Neural cell (in vitro differentiated cells): ENCODE data around the gene UMODL1. TPM values are rescaled to one million over a fixed set of nuclear protein-coding genes. Genes with fewer than 3 reads are reported as not detected.

Source experiments
- H2AFZ ChIP-seq: fragments of 200-600, 300-800 bp; sonication (generic), shearing (Covaris generic); 2 replicates; pipeline ENCODE4 v1.6.0; 2014; ENCODE audit warnings: low read depth, mild to moderate bottlenecking, antibody characterized with exemption, low read length, moderate library complexity
- H3F3A ChIP-seq: fragments of 200-600 bp; shearing (Covaris generic); 2 replicates; pipeline ENCODE4 v1.6.1; 2016; ENCODE audit warnings: mild to moderate bottlenecking, moderate library complexity, mixed read lengths, antibody characterized with exemption, low read length; ENCODE audit not compliant: insufficient read depth, poor library complexity, severe bottlenecking
- H3K27ac ChIP-seq: fragments of 200-600, 300-800 bp; sonication (generic), shearing (Covaris generic); 2 replicates; pipeline ENCODE4 v1.5.1; 2014; ENCODE audit warnings: mild to moderate bottlenecking, low read length, moderate library complexity
- H3K27me3 ChIP-seq: fragments of 300-800, 200-600 bp; sonication (generic), shearing (Covaris generic); 2 replicates; pipeline ENCODE4 v1.6.0; 2014; ENCODE audit warnings: mild to moderate bottlenecking, low read depth, low read length, moderate library complexity; ENCODE audit not compliant: insufficient read depth
- H3K36me3 ChIP-seq: fragments of 300-800, 200-600 bp; sonication (generic), shearing (Covaris generic); 2 replicates; pipeline ENCODE4 v1.5.1; 2014; ENCODE audit warnings: mild to moderate bottlenecking, antibody characterized with exemption, low read length, moderate library complexity; ENCODE audit not compliant: insufficient read depth
- H3K4me2 ChIP-seq: fragments of 300-800, 200-600 bp; sonication (generic), shearing (Covaris generic); 2 replicates; pipeline ENCODE4 v1.6.0; 2014; ENCODE audit warnings: mild to moderate bottlenecking, low read length
- H3K4me3 ChIP-seq: fragments of 300-800, 200-600 bp; sonication (generic), shearing (Covaris generic); 2 replicates; pipeline ENCODE4 v1.5.1; 2014; ENCODE audit warnings: mild to moderate bottlenecking, low read length, moderate library complexity
- H3K79me2 ChIP-seq: fragments of 200-600 bp; shearing (Covaris generic); replicated peaks from 2 replicates; pipeline ENCODE4 v1.6.0; 2014; ENCODE audit warnings: mild to moderate bottlenecking, low read length, moderate library complexity; ENCODE audit not compliant: insufficient read depth
- H3K9ac ChIP-seq: fragments of 300-800, 200-600 bp; sonication (generic), shearing (Covaris generic); 2 replicates; pipeline ENCODE4 v1.6.1; 2016; ENCODE audit warnings: mild to moderate bottlenecking, low read length, mixed read lengths
- H3K9me2 ChIP-seq: fragments of 200-600 bp; shearing (Covaris generic); 2 replicates; pipeline ENCODE4 v1.6.1; 2016; ENCODE audit warnings: mild to moderate bottlenecking, low read length, mixed read lengths; ENCODE audit not compliant: insufficient read depth
- H3K9me3 ChIP-seq: fragments of 200-600, 300-800 bp; sonication (generic), shearing (Covaris generic); 2 replicates; pipeline ENCODE4 v1.6.1; 2016; ENCODE audit warnings: mild to moderate bottlenecking, mixed run types, low read length, moderate library complexity, mixed read lengths
- H4K20me1 ChIP-seq: fragments of 200-600 bp; shearing (Covaris generic); 2 replicates; pipeline ENCODE4 v1.6.1; 2016; ENCODE audit warnings: mild to moderate bottlenecking, mixed run types; ENCODE audit not compliant: insufficient read depth
- EP300 ChIP-seq: fragments of 450-650 bp; conservative IDR thresholded peaks from 2 replicates; pipeline ENCODE4 v1.6.1; 2014; ENCODE audit warnings: antibody characterized with exemption, mild to moderate bottlenecking, moderate library complexity; ENCODE audit not compliant: poor library complexity, severe bottlenecking
- EZH2 ChIP-seq: fragments of 200-600, 300-800 bp; shearing (Covaris generic), sonication (generic); IDR thresholded peaks from 2 replicates; pipeline ENCODE4 v1.6.1; 2014; ENCODE audit warnings: antibody characterized with exemption, low read length, borderline replicate concordance, mild to moderate bottlenecking; ENCODE audit not compliant: insufficient read depth, poor library complexity, severe bottlenecking
- MXI1 ChIP-seq: fragments of 450-650 bp; conservative IDR thresholded peaks from 2 replicates; pipeline ENCODE4 v1.6.1; 2014; ENCODE audit warnings: antibody characterized with exemption, mild to moderate bottlenecking; ENCODE audit not compliant: poor library complexity, severe bottlenecking
- POLR2AphosphoS5 ChIP-seq: IDR thresholded peaks from 2 replicates; pipeline ENCODE4 v1.6.1; 2012
- RAD21 ChIP-seq: fragments of 450-650 bp; conservative IDR thresholded peaks from 2 replicates; pipeline ENCODE4 v1.6.1; 2014; ENCODE audit warnings: antibody characterized with exemption, mild to moderate bottlenecking, moderate library complexity
- SMC3 ChIP-seq: fragments of 450-650 bp; conservative IDR thresholded peaks from 2 replicates; pipeline ENCODE4 v1.6.1; 2014; ENCODE audit warnings: antibody characterized with exemption, mild to moderate bottlenecking, moderate library complexity; ENCODE audit not compliant: poor library complexity
- TAF1 ChIP-seq: IDR thresholded peaks from 2 replicates; pipeline ENCODE4 v1.6.1; 2012; ENCODE audit warnings: low read depth
- polyA plus RNA-seq: library from polyadenylated mRNA; depleted of rRNA; stranded (reverse); fragments of >200 nt; gene quantifications from 2 replicates; pipeline ENCODE4 v1.2.3, GENCODE V29; 2014
- TF ChIP-seq, protein P1 (sequence below): IDR thresholded peaks from 2 replicates; pipeline ENCODE4 v1.6.1; 2012; ENCODE audit warnings: borderline replicate concordance
- TF ChIP-seq, protein P2 (sequence below): fragments of 450-650 bp; IDR thresholded peaks from 2 replicates; pipeline ENCODE4 v1.5.1; 2014; ENCODE audit warnings: antibody characterized with exemption, mild to moderate bottlenecking, moderate library complexity; ENCODE audit not compliant: poor library complexity, severe bottlenecking

UMODL1 gene
- polyA plus RNA-seq, 1 donor from 2014 or later = 0.11 TPM

GRCh38 chr21:42059141-42059540 lies 12.0 kb upstream of the UMODL1 start:
- no peak overlapping the region for H3K27ac ChIP-seq
- no peak overlapping the region for H2AFZ ChIP-seq
- H3K9ac ChIP-seq = no peak overlapping the region
- H3K27me3 ChIP-seq = no peaks in the 10 kb centered on the region
- H3K79me2 ChIP-seq = no peaks in the 10 kb centered on the region
- H3K36me3 ChIP-seq = no peaks in the 10 kb centered on the region
- no peak for TF ChIP-seq RAD21
- TF ChIP-seq, protein P1, sequence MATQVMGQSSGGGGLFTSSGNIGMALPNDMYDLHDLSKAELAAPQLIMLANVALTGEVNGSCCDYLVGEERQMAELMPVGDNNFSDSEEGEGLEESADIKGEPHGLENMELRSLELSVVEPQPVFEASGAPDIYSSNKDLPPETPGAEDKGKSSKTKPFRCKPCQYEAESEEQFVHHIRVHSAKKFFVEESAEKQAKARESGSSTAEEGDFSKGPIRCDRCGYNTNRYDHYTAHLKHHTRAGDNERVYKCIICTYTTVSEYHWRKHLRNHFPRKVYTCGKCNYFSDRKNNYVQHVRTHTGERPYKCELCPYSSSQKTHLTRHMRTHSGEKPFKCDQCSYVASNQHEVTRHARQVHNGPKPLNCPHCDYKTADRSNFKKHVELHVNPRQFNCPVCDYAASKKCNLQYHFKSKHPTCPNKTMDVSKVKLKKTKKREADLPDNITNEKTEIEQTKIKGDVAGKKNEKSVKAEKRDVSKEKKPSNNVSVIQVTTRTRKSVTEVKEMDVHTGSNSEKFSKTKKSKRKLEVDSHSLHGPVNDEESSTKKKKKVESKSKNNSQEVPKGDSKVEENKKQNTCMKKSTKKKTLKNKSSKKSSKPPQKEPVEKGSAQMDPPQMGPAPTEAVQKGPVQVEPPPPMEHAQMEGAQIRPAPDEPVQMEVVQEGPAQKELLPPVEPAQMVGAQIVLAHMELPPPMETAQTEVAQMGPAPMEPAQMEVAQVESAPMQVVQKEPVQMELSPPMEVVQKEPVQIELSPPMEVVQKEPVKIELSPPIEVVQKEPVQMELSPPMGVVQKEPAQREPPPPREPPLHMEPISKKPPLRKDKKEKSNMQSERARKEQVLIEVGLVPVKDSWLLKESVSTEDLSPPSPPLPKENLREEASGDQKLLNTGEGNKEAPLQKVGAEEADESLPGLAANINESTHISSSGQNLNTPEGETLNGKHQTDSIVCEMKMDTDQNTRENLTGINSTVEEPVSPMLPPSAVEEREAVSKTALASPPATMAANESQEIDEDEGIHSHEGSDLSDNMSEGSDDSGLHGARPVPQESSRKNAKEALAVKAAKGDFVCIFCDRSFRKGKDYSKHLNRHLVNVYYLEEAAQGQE = no peak
- TF ChIP-seq, protein P2, sequence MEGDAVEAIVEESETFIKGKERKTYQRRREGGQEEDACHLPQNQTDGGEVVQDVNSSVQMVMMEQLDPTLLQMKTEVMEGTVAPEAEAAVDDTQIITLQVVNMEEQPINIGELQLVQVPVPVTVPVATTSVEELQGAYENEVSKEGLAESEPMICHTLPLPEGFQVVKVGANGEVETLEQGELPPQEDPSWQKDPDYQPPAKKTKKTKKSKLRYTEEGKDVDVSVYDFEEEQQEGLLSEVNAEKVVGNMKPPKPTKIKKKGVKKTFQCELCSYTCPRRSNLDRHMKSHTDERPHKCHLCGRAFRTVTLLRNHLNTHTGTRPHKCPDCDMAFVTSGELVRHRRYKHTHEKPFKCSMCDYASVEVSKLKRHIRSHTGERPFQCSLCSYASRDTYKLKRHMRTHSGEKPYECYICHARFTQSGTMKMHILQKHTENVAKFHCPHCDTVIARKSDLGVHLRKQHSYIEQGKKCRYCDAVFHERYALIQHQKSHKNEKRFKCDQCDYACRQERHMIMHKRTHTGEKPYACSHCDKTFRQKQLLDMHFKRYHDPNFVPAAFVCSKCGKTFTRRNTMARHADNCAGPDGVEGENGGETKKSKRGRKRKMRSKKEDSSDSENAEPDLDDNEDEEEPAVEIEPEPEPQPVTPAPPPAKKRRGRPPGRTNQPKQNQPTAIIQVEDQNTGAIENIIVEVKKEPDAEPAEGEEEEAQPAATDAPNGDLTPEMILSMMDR = no peak
- TF ChIP-seq POLR2AphosphoS5 = no peak
- TF ChIP-seq MXI1 = no peak
- no peak for TF ChIP-seq EZH2
- TF ChIP-seq EP300 = no peak
- TF ChIP-seq SMC3 = no peak
- TF ChIP-seq TAF1 = no peak
- no peaks in the 10 kb centered on the region for H3F3A ChIP-seq
- no peak overlapping the region for H3K4me3 ChIP-seq
- no peaks in the 10 kb centered on the region for H3K9me2 ChIP-seq
- H3K9me3 ChIP-seq = no peaks in the 10 kb centered on the region
- no peak overlapping the region for H3K4me2 ChIP-seq
- no peaks in the 10 kb centered on the region for H4K20me1 ChIP-seq

DNA sequence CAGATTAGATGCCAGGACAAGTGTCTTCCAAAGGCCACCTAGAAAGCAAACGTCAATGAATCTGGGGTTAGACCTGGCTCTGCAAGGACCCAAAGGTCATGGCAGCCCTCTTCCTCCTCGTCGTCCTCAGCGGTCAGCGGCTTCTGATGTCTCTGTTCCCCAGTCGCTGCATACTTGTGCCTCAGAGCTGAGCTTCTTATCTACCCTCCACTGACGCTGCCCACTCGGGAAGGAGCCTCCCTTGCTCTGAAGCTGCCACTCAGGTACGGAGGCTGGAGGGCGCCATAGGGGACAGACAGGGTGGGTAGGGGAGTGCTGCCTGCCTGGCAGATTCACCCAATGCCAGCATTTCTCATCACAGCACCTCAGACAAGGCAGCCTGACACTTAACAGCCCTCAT lies 11.4 kb upstream of the UMODL1 start:
- no peaks in the 10 kb centered on the region for H3F3A ChIP-seq
- H3K4me3 ChIP-seq = no peak overlapping the region
- no peaks in the 10 kb centered on the region for H4K20me1 ChIP-seq
- no peak overlapping the region for H2AFZ ChIP-seq
- TF ChIP-seq EP300 (no peak), RAD21 (no peak), MXI1 (no peak), EZH2 (no peak)
- no peaks in the 10 kb centered on the region for H3K9me2 ChIP-seq
- no peak overlapping the region for H3K27ac ChIP-seq
- no peaks in the 10 kb centered on the region for H3K79me2 ChIP-seq
- no peak overlapping the region for H3K9ac ChIP-seq
- no peaks in the 10 kb centered on the region for H3K27me3 ChIP-seq
- H3K4me2 ChIP-seq = no peak overlapping the region
- H3K9me3 ChIP-seq = no peaks in the 10 kb centered on the region
- no peaks in the 10 kb centered on the region for H3K36me3 ChIP-seq

DNA sequence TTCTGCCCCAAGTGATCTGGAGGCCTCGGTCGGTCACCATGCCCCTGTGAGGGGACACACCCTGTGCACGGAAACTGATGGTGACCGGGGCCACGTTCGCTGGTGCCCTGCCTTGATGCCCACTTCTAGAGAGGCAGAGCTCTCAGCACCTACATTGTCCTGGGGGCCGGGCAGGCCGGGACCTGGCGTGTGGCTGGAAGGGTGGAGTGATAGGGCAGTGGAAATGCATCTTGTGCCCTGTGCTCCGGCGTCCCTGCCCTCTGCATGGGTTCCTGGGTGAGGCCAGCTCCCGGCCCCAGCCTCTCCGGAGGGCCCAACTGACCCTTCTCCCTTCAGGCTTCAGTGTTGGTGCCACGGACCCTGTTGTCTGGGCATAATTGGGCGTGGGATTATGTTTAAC lies 11.0 kb upstream of the UMODL1 start:
- H3K4me2 ChIP-seq = no peak overlapping the region
- H3K9me3 ChIP-seq = no peaks in the 10 kb centered on the region
- H3F3A ChIP-seq = no peaks in the 10 kb centered on the region
- no peaks in the 10 kb centered on the region for H3K9me2 ChIP-seq
- H3K4me3 ChIP-seq = no peak overlapping the region
- TF ChIP-seq, protein P1 = no peak
- TF ChIP-seq SMC3 (no peak), RAD21 (no peak), EP300 (no peak), POLR2AphosphoS5 (no peak), TAF1 (no peak), MXI1 (no peak), EZH2 (no peak)
- TF ChIP-seq, protein P2 = no peak
- H3K9ac ChIP-seq = no peak overlapping the region
- H3K27ac ChIP-seq = no peak overlapping the region
- no peaks in the 10 kb centered on the region for H3K79me2 ChIP-seq
- no peaks in the 10 kb centered on the region for H3K36me3 ChIP-seq
- no peaks in the 10 kb centered on the region for H4K20me1 ChIP-seq
- no peak overlapping the region for H2AFZ ChIP-seq
- H3K27me3 ChIP-seq = no peaks in the 10 kb centered on the region
